Fibroblast of skin of back (primary cell): ENCODE measurements around the gene IL1RL1.
A peak's percentile ranks its signal among the peaks of the same experiment; 100 is the strongest.
"Not testable (repeated sequence)": the region's sequence is repeated elsewhere in the genome, so short reads cannot be mapped to it uniquely, and the experiment has no call there.

Experiments
- DNase-seq: peaks from one replicate; pipeline ENCODE4 v3.0.0-alpha.2; 2013

Gene IL1RL1

GRCh38 chr2:102294802-102295489 lies 16.4 kb upstream of the IL1RL1 start:
- DNase-seq: peak; percentile 47

GRCh38 chr2:102295566-102295965 lies 15.8 kb upstream of the IL1RL1 start:
- no peak for DNase-seq

GRCh38 chr2:102296449-102296848 lies 14.9 kb upstream of the IL1RL1 start:
- no peak for DNase-seq

GRCh38 chr2:102297891-102298290 lies 13.5 kb upstream of the IL1RL1 start:
- no peak for DNase-seq

- DNase-seq: no peak
Observed at GRCh38 chr2:102301867-102302362, 9.4 kb upstream of the IL1RL1 start.

- DNase-seq: no peak
Observed at GRCh38 chr2:102302458-102302857, 8.9 kb upstream of the IL1RL1 start.

- no peak for DNase-seq
Observed at GRCh38 chr2:102303589-102303988, 7.8 kb upstream of the IL1RL1 start.

- DNase-seq: peak; percentile 62
Observed at GRCh38 chr2:102304268-102304667, 7.1 kb upstream of the IL1RL1 start.

- no peak for DNase-seq
Observed at GRCh38 chr2:102304711-102305611, 6.4 kb upstream of the IL1RL1 start.

GRCh38 chr2:102306125-102306524 lies 5.2 kb upstream of the IL1RL1 start:
- DNase-seq: no peak

- peak; percentile 85 for DNase-seq
Observed at GRCh38 chr2:102313025-102313424, 1.7 kb downstream of the IL1RL1 start.

GRCh38 chr2:102313471-102313870 lies 2.1 kb downstream of the IL1RL1 start:
- DNase-seq: no peak

- DNase-seq: peak; percentile 87
Observed at GRCh38 chr2:102313950-102314349, 2.6 kb downstream of the IL1RL1 start.

- DNase-seq: no peak
Observed at GRCh38 chr2:102315921-102316320, 4.6 kb downstream of the IL1RL1 start.

GRCh38 chr2:102317715-102318114 lies 6.4 kb downstream of the IL1RL1 start:
- no peak for DNase-seq

- no peak for DNase-seq
Observed at GRCh38 chr2:102318437-102318836, 7.1 kb downstream of the IL1RL1 start.

- peak; percentile 61 for DNase-seq
Observed at GRCh38 chr2:102321941-102322719, 10.8 kb downstream of the IL1RL1 start.

- DNase-seq: not testable (repeated sequence)
Observed at GRCh38 chr2:102324914-102325313, 13.6 kb downstream of the IL1RL1 start.

- no peak for DNase-seq
Observed at GRCh38 chr2:102331311-102331980, 20.1 kb downstream of the IL1RL1 start.

- DNase-seq: peak; percentile 42
Observed at GRCh38 chr2:102334486-102334885, 23.1 kb downstream of the IL1RL1 start.

- no peak for DNase-seq
Observed at GRCh38 chr2:102335871-102336366, 24.6 kb downstream of the IL1RL1 start.

GRCh38 chr2:102336502-102336945 lies 25.2 kb downstream of the IL1RL1 start:
- DNase-seq: no peak
